Measurements from ENCODE around the gene RP9. TPM values are rescaled to one million over a fixed set of nuclear protein-coding genes. Genes with fewer than 3 reads are reported as not detected.

RP9 gene
- total RNA-seq (10 to 100 TPM in 1 of 2 donors, 1 to 10 TPM in 1; 7.8 to 23.0 TPM), polyA plus RNA-seq (ENCODE audit: insufficient read length in 2 of 2) (10 to 100 TPM; 24.6 to 27.7 TPM)
- long read RNA-seq, donor 1, transcript RP9-201 (6 exons, 1,121 nt) = major isoform, 24 of 27 reads
- long read RNA-seq, donor 1, partial matches to known transcripts = 0 of 27 reads
- long read RNA-seq, donor 1, other reads (novel, unspliced or antisense) = 0 of 27 reads
- long read RNA-seq, donor 2, transcript RP9-201 (6 exons, 1,121 nt) = major isoform, 8 of 10 reads
- long read RNA-seq, donor 2, partial matches to known transcripts = 0 of 10 reads
- long read RNA-seq, donor 2, other reads (novel, unspliced or antisense) = 0 of 10 reads
- long read RNA-seq, donor 3, transcript RP9-201 (6 exons, 1,121 nt) = major isoform, 12 of 12 reads
- long read RNA-seq, donor 3, partial matches to known transcripts = 0 of 12 reads
- long read RNA-seq, donor 3, other reads (novel, unspliced or antisense) = 0 of 12 reads
- long read RNA-seq, donor 4, transcript RP9-201 (6 exons, 1,121 nt) = major isoform, 20 of 23 reads
- long read RNA-seq, donor 4, partial matches to known transcripts = 0 of 23 reads
- long read RNA-seq, donor 4, other reads (novel, unspliced or antisense) = 0 of 23 reads

GRCh38 chr7:33109005-33109757 is at the start of gene RP9:
Gene RP9 (minus strand): TSS chr7:33109404. CDS start chr7:33109372, 32 bp downstream.
- Histone ChIP-seq H3K9me3 (ENCODE audit: control insufficient read depth, insufficient read depth, low read length) (no peaks in the 10 kb centered on the region), H3K4me3 (ENCODE audit: low read depth, low read length) (peak within 1 kb of the TSS; percentile 71), H3K27ac (ENCODE audit: low read depth, low read length) (peak within 1 kb of the TSS; percentile 75), H3K27me3 (ENCODE audit: control insufficient read depth, insufficient read depth, low read length) (no peaks in the 10 kb centered on the region), H3K4me1 (ENCODE audit: control insufficient read depth, insufficient read depth, low read length) (peaks cover 15% of the 10 kb centered on the region), H3K36me3 (ENCODE audit: control insufficient read depth, insufficient read depth, low read length) (no peaks in the 10 kb centered on the region)
- DNase-seq (ENCODE audit: low read depth in 4 of 6, low spot score in 6 of 6) = peak in 5 of 6 donors; percentile 33 to 92 (median 67)
- under 1% methylated on average over 95 of the region's 100 CpGs for WGBS (ENCODE audit: insufficient coverage)

GRCh38 chr7:33157781-33158180 is 48.6 kb upstream of the RP9 start:
- Histone ChIP-seq H3K27me3 (ENCODE audit: control insufficient read depth, insufficient read depth, low read length) (no peaks in the 10 kb centered on the region), H3K9me3 (ENCODE audit: control insufficient read depth, insufficient read depth, low read length) (no peaks in the 10 kb centered on the region), H3K4me3 (ENCODE audit: low read depth, low read length) (no peak overlapping the region), H3K36me3 (ENCODE audit: control insufficient read depth, insufficient read depth, low read length) (no peaks in the 10 kb centered on the region), H3K4me1 (ENCODE audit: control insufficient read depth, insufficient read depth, low read length) (no peaks in the 10 kb centered on the region), H3K27ac (ENCODE audit: low read depth, low read length) (peak overlapping the region; percentile 8)
- no peak for DNase-seq (ENCODE audit: low read depth in 4 of 6, low spot score in 6 of 6)
- WGBS (ENCODE audit: insufficient coverage) = no CpG with 5 or more reads among the region's 2 CpGs

GRCh38 chr7:33157311-33157710 is 48.1 kb upstream of the RP9 start:
- WGBS (ENCODE audit: insufficient coverage) = no CpG with 5 or more reads among the region's 1 CpG
- peak in 1 of 6 donors; percentile 18 for DNase-seq (ENCODE audit: low read depth in 4 of 6, low spot score in 6 of 6)
- Histone ChIP-seq H3K9me3 (ENCODE audit: control insufficient read depth, insufficient read depth, low read length) (no peaks in the 10 kb centered on the region), H3K4me3 (ENCODE audit: low read depth, low read length) (no peak overlapping the region), H3K27ac (ENCODE audit: low read depth, low read length) (peak overlapping the region; percentile 61), H3K4me1 (ENCODE audit: control insufficient read depth, insufficient read depth, low read length) (no peaks in the 10 kb centered on the region), H3K27me3 (ENCODE audit: control insufficient read depth, insufficient read depth, low read length) (no peaks in the 10 kb centered on the region), H3K36me3 (ENCODE audit: control insufficient read depth, insufficient read depth, low read length) (no peaks in the 10 kb centered on the region)

- DNase-seq (ENCODE audit: low read depth in 4 of 6, low spot score in 6 of 6) = no peak
- Histone ChIP-seq H3K27ac (ENCODE audit: low read depth, low read length) (no peak overlapping the region), H3K4me1 (ENCODE audit: control insufficient read depth, insufficient read depth, low read length) (no peaks in the 10 kb centered on the region), H3K9me3 (ENCODE audit: control insufficient read depth, insufficient read depth, low read length) (no peaks in the 10 kb centered on the region), H3K4me3 (ENCODE audit: low read depth, low read length) (no peak overlapping the region), H3K36me3 (ENCODE audit: control insufficient read depth, insufficient read depth, low read length) (no peaks in the 10 kb centered on the region), H3K27me3 (ENCODE audit: control insufficient read depth, insufficient read depth, low read length) (no peaks in the 10 kb centered on the region)
- WGBS (ENCODE audit: insufficient coverage) = no CpG with 5 or more reads among the region's 2 CpGs
Measured at GRCh38 chr7:33156441-33156840, 47.2 kb upstream of the RP9 start.

GRCh38 chr7:33155811-33156210 is 46.6 kb upstream of the RP9 start:
- Histone ChIP-seq H3K27ac (ENCODE audit: low read depth, low read length) (no peak overlapping the region), H3K4me3 (ENCODE audit: low read depth, low read length) (no peak overlapping the region), H3K36me3 (ENCODE audit: control insufficient read depth, insufficient read depth, low read length) (no peaks in the 10 kb centered on the region), H3K9me3 (ENCODE audit: control insufficient read depth, insufficient read depth, low read length) (no peaks in the 10 kb centered on the region), H3K4me1 (ENCODE audit: control insufficient read depth, insufficient read depth, low read length) (no peaks in the 10 kb centered on the region), H3K27me3 (ENCODE audit: control insufficient read depth, insufficient read depth, low read length) (no peaks in the 10 kb centered on the region)
- DNase-seq (ENCODE audit: low read depth in 4 of 6, low spot score in 6 of 6) = no peak
- WGBS (ENCODE audit: insufficient coverage) = no CpG with 5 or more reads among the region's 2 CpGs

- no peaks in the 10 kb centered on the region for H3K4me1 ChIP-seq (ENCODE audit: control insufficient read depth, insufficient read depth, low read length)
- H3K9me3 ChIP-seq (ENCODE audit: control insufficient read depth, insufficient read depth, low read length) = no peaks in the 10 kb centered on the region
- WGBS (ENCODE audit: insufficient coverage) = no CpG with 5 or more reads among the region's 3 CpGs
- no peak overlapping the region for H3K4me3 ChIP-seq (ENCODE audit: low read depth, low read length)
- DNase-seq (ENCODE audit: low read depth in 4 of 6, low spot score in 6 of 6) = no peak
- no peaks in the 10 kb centered on the region for H3K36me3 ChIP-seq (ENCODE audit: control insufficient read depth, insufficient read depth, low read length)
- H3K27ac ChIP-seq (ENCODE audit: low read depth, low read length) = no peak overlapping the region
- no peaks in the 10 kb centered on the region for H3K27me3 ChIP-seq (ENCODE audit: control insufficient read depth, insufficient read depth, low read length)
Measured at GRCh38 chr7:33152087-33152486, 42.9 kb upstream of the RP9 start.

- H3K4me3 ChIP-seq (ENCODE audit: low read depth, low read length) = no peak overlapping the region
- H3K36me3 ChIP-seq (ENCODE audit: control insufficient read depth, insufficient read depth, low read length) = no peaks in the 10 kb centered on the region
- DNase-seq (ENCODE audit: low read depth in 4 of 6, low spot score in 6 of 6) = no peak
- WGBS (ENCODE audit: insufficient coverage) = no CpG with 5 or more reads among the region's 5 CpGs
- H3K9me3 ChIP-seq (ENCODE audit: control insufficient read depth, insufficient read depth, low read length) = peaks cover 2% of the 10 kb centered on the region
- no peaks in the 10 kb centered on the region for H3K4me1 ChIP-seq (ENCODE audit: control insufficient read depth, insufficient read depth, low read length)
- no peaks in the 10 kb centered on the region for H3K27me3 ChIP-seq (ENCODE audit: control insufficient read depth, insufficient read depth, low read length)
- H3K27ac ChIP-seq (ENCODE audit: low read depth, low read length) = no peak overlapping the region
Measured at GRCh38 chr7:33145156-33145555, 36.0 kb upstream of the RP9 start.

GRCh38 chr7:33143996-33144718 is 35.0 kb upstream of the RP9 start:
- peak in 1 of 6 donors; percentile 6 for DNase-seq (ENCODE audit: low read depth in 4 of 6, low spot score in 6 of 6)
- Histone ChIP-seq H3K4me3 (ENCODE audit: low read depth, low read length) (no peak overlapping the region), H3K4me1 (ENCODE audit: control insufficient read depth, insufficient read depth, low read length) (no peaks in the 10 kb centered on the region), H3K9me3 (ENCODE audit: control insufficient read depth, insufficient read depth, low read length) (peaks cover 2% of the 10 kb centered on the region), H3K36me3 (ENCODE audit: control insufficient read depth, insufficient read depth, low read length) (no peaks in the 10 kb centered on the region), H3K27ac (ENCODE audit: low read depth, low read length) (no peak overlapping the region), H3K27me3 (ENCODE audit: control insufficient read depth, insufficient read depth, low read length) (no peaks in the 10 kb centered on the region)
- 80% methylated on average over 1 of the region's 4 CpGs for WGBS (ENCODE audit: insufficient coverage)

GRCh38 chr7:33142585-33142984 is 33.4 kb upstream of the RP9 start:
- WGBS (ENCODE audit: insufficient coverage) = no CpG with 5 or more reads among the region's 1 CpG
- no peak overlapping the region for H3K4me3 ChIP-seq (ENCODE audit: low read depth, low read length)
- no peaks in the 10 kb centered on the region for H3K36me3 ChIP-seq (ENCODE audit: control insufficient read depth, insufficient read depth, low read length)

More at GRCh38 chr7:33142585-33142984, 33.4 kb upstream of the RP9 start:
- H3K9me3 ChIP-seq (ENCODE audit: control insufficient read depth, insufficient read depth, low read length) = peaks cover 2% of the 10 kb centered on the region
- no peak for DNase-seq (ENCODE audit: low read depth in 4 of 6, low spot score in 6 of 6)
- no peaks in the 10 kb centered on the region for H3K27me3 ChIP-seq (ENCODE audit: control insufficient read depth, insufficient read depth, low read length)
- H3K27ac ChIP-seq (ENCODE audit: low read depth, low read length) = no peak overlapping the region
- no peaks in the 10 kb centered on the region for H3K4me1 ChIP-seq (ENCODE audit: control insufficient read depth, insufficient read depth, low read length)

Data from spinal cord (tissue), 10 donors.